H1 (cell line): ENCODE data around the gene MPV17L2. TPM values are rescaled to one million over a fixed set of nuclear protein-coding genes. Genes with fewer than 3 reads are reported as not detected.

Experiments used
- CTCF ChIA-PET: fragments of 300-600 bp; sonication (Branson Sonifier 250); formaldehyde crosslinking; loops from one replicate; lab custom pipeline; 2021; ENCODE audit not compliant: partially characterized antibody; lab: Charles Lee
- POLR2A ChIA-PET: fragments of 300-600 bp; sonication (Branson Sonifier 250); formaldehyde crosslinking; loops from one replicate; lab custom pipeline; 2021; ENCODE audit warnings: inconsistent platforms; ENCODE audit not compliant: partially characterized antibody; lab: Charles Lee
- DNase-seq, 2 experiments: peaks; one replicate each; pipeline versions ENCODE4 v3.0.0 to v3.0.0-alpha.2; 2010 to 2022; ENCODE audit warnings: low spot score in 2 of 2, low read depth in 1 of 2, mixed read lengths in 1 of 2
- FAIRE-seq: peaks from 2 replicates; lab custom pipeline; 2011; peaks lifted over from hg19 to GRCh38; lab: Jason Lieb, UNC
- H2AFZ ChIP-seq: 2 replicates; pipeline ENCODE4 v1.8.1; 2012; ENCODE audit warnings: low read length, inconsistent platforms
- H2AK5ac ChIP-seq: 2 replicates; pipeline ENCODE4 v1.6.1; 2013; ENCODE audit warnings: low read depth, low read length
- H2BK120ac ChIP-seq: replicated peaks from 2 replicates; pipeline ENCODE3; 2013; ENCODE audit warnings: low read depth, low read length, inconsistent platforms
- H2BK12ac ChIP-seq: 2 replicates; pipeline ENCODE4 v1.6.1; 2013; ENCODE audit warnings: low read depth, low read length
- H2BK15ac ChIP-seq: 2 replicates; pipeline ENCODE4 v1.6.1; 2013; ENCODE audit warnings: low read length
- H2BK20ac ChIP-seq: 2 replicates; pipeline ENCODE4 v1.6.1; 2013; ENCODE audit warnings: low read length
- H2BK5ac ChIP-seq: 2 replicates; pipeline ENCODE4 v1.6.1; 2013; ENCODE audit warnings: low read depth, low read length
- H3K14ac ChIP-seq: 2 replicates; pipeline ENCODE4 v1.6.1; 2013; ENCODE audit warnings: inconsistent platforms; ENCODE audit not compliant: insufficient read length
- H3K18ac ChIP-seq: 2 replicates; pipeline ENCODE4 v1.6.1; 2013; ENCODE audit warnings: low read length; ENCODE audit errors: extremely low read depth
- H3K23ac ChIP-seq: 2 replicates; pipeline ENCODE4 v1.6.1; 2013; ENCODE audit warnings: inconsistent platforms; ENCODE audit not compliant: insufficient read length
- H3K23me2 ChIP-seq: 2 replicates; pipeline ENCODE4 v1.6.1; 2013; ENCODE audit warnings: low read depth, low read length
- H3K27ac ChIP-seq: 2 replicates; pipeline ENCODE4 v1.6.1; 2011; ENCODE audit warnings: low read depth, low read length, inconsistent platforms
- H3K27me3 ChIP-seq, 4 experiments: replicated peaks in 1 of 4; 1 replicate in 1 of 4; 2 replicates in 3 of 4; pipeline versions ENCODE4 v1.6.1 to v1.8.1; 2011 to 2013; ENCODE audit warnings: low read length in 3 of 4, mild to moderate bottlenecking in 3 of 4, inconsistent platforms in 2 of 4, mixed read lengths in 2 of 4, moderate library complexity in 1 of 4; ENCODE audit not compliant: control insufficient read depth in 3 of 4, insufficient read depth in 3 of 4; ENCODE audit errors: extremely low read depth in 1 of 4
- H3K36me3 ChIP-seq, 4 experiments: 2 replicates each; pipeline versions ENCODE4 v1.6.1 to v1.8.1; 2011 to 2013; ENCODE audit warnings: mild to moderate bottlenecking in 4 of 4, low read length in 3 of 4, moderate library complexity in 2 of 4, control low read depth in 1 of 4, inconsistent platforms in 1 of 4; ENCODE audit not compliant: insufficient read depth in 4 of 4, control insufficient read depth in 2 of 4
- H3K4ac ChIP-seq: replicated peaks from 2 replicates; pipeline ENCODE3; 2013; ENCODE audit warnings: low read length, low read depth, mixed read lengths, inconsistent platforms; ENCODE audit not compliant: insufficient read length
- H3K4me1 ChIP-seq, 4 experiments: replicated peaks in 1 of 4; 1 replicate in 1 of 4; 2 replicates in 3 of 4; pipeline versions ENCODE4 v1.6.1 to v1.8.1; 2011 to 2013; ENCODE audit warnings: low read length in 3 of 4, inconsistent platforms in 2 of 4, mixed read lengths in 1 of 4; ENCODE audit not compliant: insufficient read depth in 4 of 4, control insufficient read depth in 3 of 4
- H3K4me2 ChIP-seq, 2 experiments: 2 replicates each; pipeline versions ENCODE4 v1.6.1 to v1.8.1; 2011 to 2013; ENCODE audit warnings: low read depth in 2 of 2, low read length in 2 of 2, control low read depth in 1 of 2, inconsistent platforms in 1 of 2, mild to moderate bottlenecking in 1 of 2; ENCODE audit not compliant: insufficient read depth in 1 of 2
- H3K4me3 ChIP-seq, 4 experiments: fragments of 200-600, 300-600 bp in 1 of 4; sonication (generic), shearing (Covaris generic), sonication (Bioruptor Twin) in 1 of 4; 2 replicates each; pipeline versions ENCODE4 v1.5.1 to v1.8.1; 2011 to 2016; ENCODE audit warnings: low read length in 4 of 4, low read depth in 3 of 4, control low read depth in 2 of 4, inconsistent platforms in 2 of 4, mild to moderate bottlenecking in 2 of 4, mixed read lengths in 1 of 4, moderate library complexity in 1 of 4; ENCODE audit not compliant: insufficient read depth in 2 of 4; ENCODE audit errors: extremely low read depth in 1 of 4
- H3K56ac ChIP-seq: replicated peaks from 2 replicates; pipeline ENCODE3; 2013; ENCODE audit warnings: low read depth, mild to moderate bottlenecking, mixed read lengths, low read length, inconsistent platforms; ENCODE audit not compliant: insufficient read length
- H3K79me1 ChIP-seq: 2 replicates; pipeline ENCODE4 v1.6.1; 2013; ENCODE audit warnings: low read depth, low read length, control low read depth
- H3K79me2 ChIP-seq, 2 experiments: 2 replicates each; pipeline versions ENCODE4 v1.6.1 to v1.8.1; 2012 to 2013; ENCODE audit warnings: low read length in 2 of 2, mild to moderate bottlenecking in 2 of 2, inconsistent platforms in 1 of 2; ENCODE audit not compliant: insufficient read depth in 2 of 2, control insufficient read depth in 1 of 2
- H3K9ac ChIP-seq, 4 experiments: replicated peaks in 1 of 4; 1 replicate in 1 of 4; 2 replicates in 3 of 4; pipeline versions ENCODE4 v1.6.1 to v1.8.1; 2011 to 2013; ENCODE audit warnings: low read depth in 3 of 4, low read length in 3 of 4, control low read depth in 2 of 4, mild to moderate bottlenecking in 2 of 4, moderate library complexity in 2 of 4, inconsistent platforms in 1 of 4; ENCODE audit errors: extremely low read depth in 1 of 4
- H3K9me3 ChIP-seq, 2 experiments: 2 replicates each; pipeline versions ENCODE4 v1.6.1 to v1.8.1; 2012 to 2013; ENCODE audit warnings: mild to moderate bottlenecking in 2 of 2, moderate library complexity in 2 of 2, control low read depth in 1 of 2, inconsistent platforms in 1 of 2, low read depth in 1 of 2, low read length in 1 of 2, mixed read lengths in 1 of 2; ENCODE audit not compliant: insufficient read depth in 2 of 2
- H4K20me1 ChIP-seq, 2 experiments: replicated peaks in 1 of 2; 2 replicates each; pipeline versions ENCODE3 to v1.8.1; 2011 to 2013; ENCODE audit warnings: inconsistent platforms in 2 of 2, low read length in 2 of 2, mild to moderate bottlenecking in 1 of 2; ENCODE audit not compliant: insufficient read depth in 2 of 2, control insufficient read depth in 1 of 2
- H4K5ac ChIP-seq: 2 replicates; pipeline ENCODE4 v1.6.1; 2013; ENCODE audit warnings: low read length, low read depth, mixed read lengths, inconsistent platforms; ENCODE audit not compliant: insufficient read length
- H4K8ac ChIP-seq: 2 replicates; pipeline ENCODE4 v1.8.0; 2013; ENCODE audit warnings: mild to moderate bottlenecking, moderate library complexity, low read length, inconsistent platforms; ENCODE audit not compliant: insufficient read depth; ENCODE audit errors: extremely low read depth
- H4K91ac ChIP-seq: replicated peaks from 2 replicates; pipeline ENCODE3; 2013; ENCODE audit warnings: low read length, mixed read lengths, inconsistent platforms; ENCODE audit not compliant: insufficient read length
- BCL11A ChIP-seq, 2 experiments: IDR thresholded peaks; one replicate each; pipeline ENCODE4 v1.6.1; 2011; ENCODE audit warnings: low read depth in 2 of 2, low read length in 2 of 2, mild to moderate bottlenecking in 2 of 2
- CHD2 ChIP-seq: IDR thresholded peaks from 2 replicates; pipeline ENCODE4 v1.6.1; 2012; ENCODE audit warnings: low read length, improper control_type of control experiment
- WGBS, 2 experiments: shearing (Covaris generic) in 1 of 2; methylation state at CpG; one replicate each; pipeline versions ENCODE4 v1.1.6 to v1.1.7; 2013 to 2015; ENCODE audit warnings: low lambda C conversion rate in 2 of 2, mixed read lengths in 2 of 2, inconsistent platforms in 1 of 2, low coverage in 1 of 2, missing lambda C conversion rate in 1 of 2; ENCODE audit not compliant: insufficient replicate concordance in 2 of 2, insufficient coverage in 1 of 2, insufficient read length in 1 of 2; ENCODE audit errors: extremely low coverage in 1 of 2, missing lambda C conversion rate in 1 of 2; 5-methylcytosine and 5-hydroxymethylcytosine counted together
- polyA plus RNA-seq, 7 experiments: library from polyadenylated mRNA; depleted of rRNA in 3 of 7; stranded (reverse) in 5 of 7; unstranded in 2 of 7; fragments of >200 nt in 5 of 7; fragments of 200-250 nt in 2 of 7; gene quantifications; 1 replicate in 5 of 7; 2 replicates in 1 of 7; 4 replicates in 1 of 7; pipeline versions ENCODE4 v1.2.1 to v1.2.3, GENCODE V29; 2011 to 2013; ENCODE audit warnings: missing spikeins in 2 of 7, mixed read lengths in 2 of 7
- total RNA-seq: library from RNA; stranded (reverse); fragmentation: NEBNext Ultra II Directional; extraction: Animal tissue kit (Norgen Biotek cat#: 25700); gene quantifications from 2 replicates; pipeline ENCODE4 v1.2.1, GENCODE V29; 2021

Gene MPV17L2
- total and polyA plus RNA-seq, 2 of the 8 experiments (the other 6 are each of a cell fraction or from before 2014, with no cell fraction given) = 24.2 to 82.6 TPM

DNA sequence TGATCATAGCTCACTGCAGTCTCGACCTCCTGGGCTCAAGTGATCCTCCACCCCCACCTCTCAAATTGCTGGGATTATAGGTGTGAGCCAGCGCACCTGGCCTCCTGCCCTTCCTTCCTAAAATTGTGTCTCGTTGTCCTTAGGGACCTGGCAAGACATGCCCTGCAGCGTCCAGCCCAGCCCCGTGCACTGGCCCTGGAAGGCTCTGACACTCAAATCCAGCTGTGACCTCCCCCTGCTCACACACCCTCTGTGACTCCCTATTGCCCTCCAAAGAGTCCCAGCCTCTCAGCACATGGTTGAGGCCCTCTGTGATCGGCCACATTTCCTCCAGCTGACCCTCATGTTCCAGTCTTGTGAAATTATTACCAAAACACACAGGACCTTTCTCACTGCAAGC, 4.9 kb downstream of the MPV17L2 start:
- no peak overlapping the region for H3K9ac ChIP-seq
- H3K4me3 ChIP-seq = no peak overlapping the region
- H3K4me2 ChIP-seq = no peak overlapping the region
- no peak for FAIRE-seq
- H3K14ac ChIP-seq = no peak overlapping the region
- peaks cover 6% of the 10 kb centered on the region; the same call in 1 of the 2 replicates for H3K79me1 ChIP-seq
- H3K23ac ChIP-seq = no peak overlapping the region
- H2AK5ac ChIP-seq = no peak overlapping the region
- no peak overlapping the region for H3K56ac ChIP-seq
- H3K23me2 ChIP-seq = peaks cover 8% of the 10 kb centered on the region
- H3K4me1 ChIP-seq = peaks cover 0 to 14% (median 9%) of the 10 kb centered on the region in 4 experiments; a peak in 6 of 7 replicates
- DNase-seq = no peak
- H4K8ac ChIP-seq = 0 out of 2 replicates have a peak overlapping the region, but pooled peaks have one; percentile 42
- no peak overlapping the region for H3K4ac ChIP-seq
- CTCF ChIA-PET = interaction anchor here (0.6 to 2.1 kb wide), 3 partner anchors 15 to 57 kb away, joined by 3 to 8 read pairs (median 6); a partner anchor contains a TSS
- POLR2A ChIA-PET = no interaction called here
- no peak overlapping the region for H2BK120ac ChIP-seq
- no peak overlapping the region for H2BK20ac ChIP-seq
- H3K79me2 ChIP-seq = peaks cover 0 to 8% of the 10 kb centered on the region in 2 experiments; a peak in 1 of 4 replicates
- H3K9me3 ChIP-seq = no peaks in the 10 kb centered on the region
- no peak overlapping the region for H3K18ac ChIP-seq
- H4K5ac ChIP-seq = no peak overlapping the region
- no peak overlapping the region for H4K91ac ChIP-seq
- H2BK12ac ChIP-seq = no peak overlapping the region
- peaks cover 11 to 26% (median 12%) of the 10 kb centered on the region in 4 experiments; a peak in 7 of 8 replicates for H3K36me3 ChIP-seq
- WGBS, 2 experiments = 93% methylated on average over 5 of the region's 6 CpGs; no CpG with 5 or more reads in 1 of the 2 experiments
- H2BK5ac ChIP-seq = no peak overlapping the region
- no peak overlapping the region for H2BK15ac ChIP-seq
- H2AFZ ChIP-seq = no peak overlapping the region
- peaks cover 5 to 27% of the 10 kb centered on the region in 2 experiments for H4K20me1 ChIP-seq
- H3K27ac ChIP-seq = no peak overlapping the region
- no peaks in the 10 kb centered on the region for H3K27me3 ChIP-seq
- TF ChIP-seq CHD2 = no peak
- TF ChIP-seq BCL11A (IDR thresholded peaks at IDR 0.05; ENCODE audit: low read depth in 2 of 2, low read length in 2 of 2) = no peak
